GM18505 (cell line): Measurements from ENCODE around the gene MEFV.

Source experiments
- ATAC-seq: cut with Tn5 transposase; IDR thresholded peaks from one replicate; pipeline ENCODE4 v1.9.1; 2021; ENCODE audit not compliant: unreplicated experiment
- POLR2A ChIP-seq: IDR thresholded peaks from 4 replicates; pipeline ENCODE4 v1.6.1; 2011; ENCODE audit warnings: borderline replicate concordance; ENCODE audit not compliant: insufficient read depth, insufficient read length; ENCODE audit errors: extremely low read depth

Gene MEFV

GRCh38 chr16:3254309-3254708, 2.1 kb downstream of the MEFV start:
- ATAC-seq: no peak
- TF ChIP-seq POLR2A: no peak

- ATAC-seq: no peak
- no peak for TF ChIP-seq POLR2A
Measured at GRCh38 chr16:3252967-3253366, 3.5 kb downstream of the MEFV start.

- no peak for TF ChIP-seq POLR2A
Measured at GRCh38 chr16:3249451-3249850, 7.0 kb downstream of the MEFV start.

GRCh38 chr16:3249020-3249419, 7.4 kb downstream of the MEFV start:
- no peak for ATAC-seq
- no peak for TF ChIP-seq POLR2A

More at GRCh38 chr16:3249451-3249850, 7.0 kb downstream of the MEFV start:
- no peak for ATAC-seq

GRCh38 chr16:3248596-3248995, 7.8 kb downstream of the MEFV start:
- no peak for TF ChIP-seq POLR2A
- no peak for ATAC-seq

- ATAC-seq: no peak
- TF ChIP-seq POLR2A: no peak
Measured at GRCh38 chr16:3246876-3247275, 9.6 kb downstream of the MEFV start.

- TF ChIP-seq POLR2A: no peak
Measured at GRCh38 chr16:3246002-3246401, 10.4 kb downstream of the MEFV start.

GRCh38 chr16:3243882-3244281, 12.6 kb downstream of the MEFV start:
- TF ChIP-seq POLR2A: no peak
- ATAC-seq: no peak

More at GRCh38 chr16:3246002-3246401, 10.4 kb downstream of the MEFV start:
- no peak for ATAC-seq

GRCh38 chr16:3242709-3243108, 13.7 kb downstream of the MEFV start:
- no peak for ATAC-seq
- TF ChIP-seq POLR2A: no peak

GRCh38 chr16:3241761-3242160, 14.7 kb downstream of the MEFV start:
- ATAC-seq: no peak
- no peak for TF ChIP-seq POLR2A

GRCh38 chr16:3235856-3236669, 20.4 kb downstream of the MEFV start:
- no peak for TF ChIP-seq POLR2A
- ATAC-seq: no peak

- peak; percentile 89 for TF ChIP-seq POLR2A
- peak; percentile 94 for ATAC-seq
Measured at GRCh38 chr16:3234857-3235561, 21.4 kb downstream of the MEFV start, which contains the start of gene ZNF200. TSS of gene ZNF200 (minus strand) at chr16:3235158. CDS start at chr16:3233755, 1,403 bp downstream.

- TF ChIP-seq POLR2A: no peak
- no peak for ATAC-seq
Measured at GRCh38 chr16:3234543-3234856, 21.9 kb downstream of the MEFV start.
